ENCODE data around the gene LHX1. TPM values are rescaled to one million over a fixed set of nuclear protein-coding genes. Genes with fewer than 3 reads are reported as not detected.

LHX1 gene
- total RNA-seq, 4 donors from 2014 or later: not detected

DNA sequence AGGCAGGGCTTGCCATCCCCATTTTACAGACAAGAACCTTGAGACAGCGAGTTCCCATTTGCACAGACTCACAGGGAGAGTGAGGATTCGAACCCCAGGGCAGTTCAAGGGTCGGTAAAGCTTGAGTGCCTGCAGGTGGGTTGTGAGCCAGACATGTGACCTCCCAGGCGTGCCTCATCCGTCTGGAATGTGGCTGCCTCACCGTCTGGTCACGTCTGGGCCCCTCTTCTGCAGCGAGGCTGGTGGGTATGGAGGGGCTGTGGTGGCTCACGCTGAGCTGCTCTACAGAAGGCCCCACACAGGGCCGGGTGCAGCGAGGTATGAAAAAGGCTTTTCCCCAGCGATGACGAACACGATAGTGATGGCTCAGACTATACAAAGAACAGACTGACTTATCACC is 35.8 kb upstream of the LHX1 start:
- H3K27ac ChIP-seq: no peak overlapping the region
- H3K27me3 ChIP-seq: no peaks in the 10 kb centered on the region
- intact Hi-C loops (cut with DNase I): no loop called here
- no peaks in the 10 kb centered on the region for H3K36me3 ChIP-seq
- H3K4me1 ChIP-seq: no peaks in the 10 kb centered on the region
- no peak for TF ChIP-seq POLR2A (IDR thresholded peaks at IDR 0.05)
- TF ChIP-seq, protein P1, sequence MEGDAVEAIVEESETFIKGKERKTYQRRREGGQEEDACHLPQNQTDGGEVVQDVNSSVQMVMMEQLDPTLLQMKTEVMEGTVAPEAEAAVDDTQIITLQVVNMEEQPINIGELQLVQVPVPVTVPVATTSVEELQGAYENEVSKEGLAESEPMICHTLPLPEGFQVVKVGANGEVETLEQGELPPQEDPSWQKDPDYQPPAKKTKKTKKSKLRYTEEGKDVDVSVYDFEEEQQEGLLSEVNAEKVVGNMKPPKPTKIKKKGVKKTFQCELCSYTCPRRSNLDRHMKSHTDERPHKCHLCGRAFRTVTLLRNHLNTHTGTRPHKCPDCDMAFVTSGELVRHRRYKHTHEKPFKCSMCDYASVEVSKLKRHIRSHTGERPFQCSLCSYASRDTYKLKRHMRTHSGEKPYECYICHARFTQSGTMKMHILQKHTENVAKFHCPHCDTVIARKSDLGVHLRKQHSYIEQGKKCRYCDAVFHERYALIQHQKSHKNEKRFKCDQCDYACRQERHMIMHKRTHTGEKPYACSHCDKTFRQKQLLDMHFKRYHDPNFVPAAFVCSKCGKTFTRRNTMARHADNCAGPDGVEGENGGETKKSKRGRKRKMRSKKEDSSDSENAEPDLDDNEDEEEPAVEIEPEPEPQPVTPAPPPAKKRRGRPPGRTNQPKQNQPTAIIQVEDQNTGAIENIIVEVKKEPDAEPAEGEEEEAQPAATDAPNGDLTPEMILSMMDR (IDR thresholded peaks at IDR 0.05): no peak
- 24 to 45% methylated on average over 7 to 14 of the region's 14 CpGs for WGBS, 2 donors
- no peaks in the 10 kb centered on the region for H3K9me3 ChIP-seq
- peak in 1 of 2 donors; percentile 2 for DNase-seq
- H3K4me3 ChIP-seq (replicated peaks in 1 of 3): no peak overlapping the region

DNA sequence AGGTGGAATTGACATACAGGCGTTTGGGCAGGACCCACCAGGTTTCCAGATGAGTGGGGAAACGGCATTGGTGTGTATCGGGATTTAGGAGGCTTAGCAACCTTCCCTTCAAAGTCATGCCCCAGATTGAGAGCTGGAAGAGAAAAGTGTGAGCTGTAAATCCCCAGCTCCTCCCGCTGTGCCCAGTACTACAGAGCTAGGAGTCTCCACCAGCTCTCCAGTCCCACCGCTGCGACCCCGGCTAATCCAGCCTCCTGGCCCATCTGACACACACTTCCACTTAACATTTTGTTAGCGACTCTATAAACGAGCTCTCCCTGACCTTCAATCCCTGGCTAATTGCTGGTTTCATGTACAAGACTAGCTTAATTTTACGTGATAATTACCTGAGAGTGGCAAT is 29.9 kb upstream of the LHX1 start:
- 77 to 83% methylated on average over 10 of the region's 10 CpGs for WGBS, 2 donors
- Histone ChIP-seq H3K27me3 (no peaks in the 10 kb centered on the region), H3K9me3 (no peaks in the 10 kb centered on the region), H3K4me1 (no peaks in the 10 kb centered on the region), H3K36me3 (no peaks in the 10 kb centered on the region), H3K27ac (no peak overlapping the region), H3K4me3 (replicated peaks in 1 of 3) (no peak overlapping the region)
- TF ChIP-seq, protein P1 (IDR thresholded peaks at IDR 0.05): no peak
- no peak for TF ChIP-seq POLR2A (IDR thresholded peaks at IDR 0.05)
- DNase-seq: no peak
- intact Hi-C loops (cut with DNase I): no loop called here

DNA sequence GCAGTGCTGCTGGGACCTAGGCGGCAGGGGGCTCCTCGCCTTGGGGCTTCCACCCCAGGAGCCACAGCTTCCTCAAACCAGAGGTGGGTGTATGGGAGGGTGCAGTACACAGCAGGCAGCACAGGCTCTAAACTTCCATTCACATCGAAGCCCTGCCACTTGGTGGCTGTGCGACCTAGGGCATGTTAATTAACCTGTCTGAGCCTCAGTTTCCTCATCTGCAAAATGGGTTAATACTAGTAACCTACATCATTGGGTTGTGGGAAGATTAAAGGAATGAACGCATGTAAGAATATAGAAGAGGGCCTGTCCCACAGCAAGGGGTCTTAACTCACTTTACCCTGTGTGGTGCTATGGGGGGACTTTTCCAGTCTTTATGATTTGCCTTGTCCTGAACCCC is 26.8 kb upstream of the LHX1 start:
- no peak for DNase-seq
- intact Hi-C loops (cut with DNase I): no loop called here
- TF ChIP-seq, protein P1 (IDR thresholded peaks at IDR 0.05): no peak
- TF ChIP-seq POLR2A (IDR thresholded peaks at IDR 0.05): no peak
- WGBS, 2 donors: 84 to 86% methylated on average over 5 of the region's 5 CpGs
- Histone ChIP-seq H3K9me3 (no peaks in the 10 kb centered on the region), H3K4me1 (no peaks in the 10 kb centered on the region), H3K27me3 (peaks cover 4% of the 10 kb centered on the region), H3K27ac (no peak overlapping the region), H3K36me3 (no peaks in the 10 kb centered on the region), H3K4me3 (replicated peaks in 1 of 3) (no peak overlapping the region)

DNA sequence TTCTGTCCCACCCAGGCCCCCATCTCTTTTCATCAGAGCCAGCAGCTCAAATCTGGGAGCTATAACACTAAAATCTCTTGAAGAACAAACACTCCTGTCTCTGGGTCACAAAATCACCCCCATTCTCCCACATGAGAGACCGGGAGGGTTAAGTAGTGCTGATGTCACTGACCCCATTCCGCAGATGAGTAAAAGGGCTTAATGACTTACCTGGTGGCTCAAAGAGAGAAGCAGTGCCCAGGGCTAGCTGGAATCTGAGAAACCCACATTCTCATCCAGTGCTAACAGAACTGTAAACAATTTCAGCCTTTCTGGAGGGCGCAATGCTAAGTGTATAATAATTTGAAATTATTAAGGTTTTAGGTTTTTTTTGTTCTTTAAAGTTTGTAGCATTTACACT is 26.3 kb upstream of the LHX1 start:
- intact Hi-C loops (cut with DNase I): no loop called here
- Histone ChIP-seq H3K4me3 (replicated peaks in 1 of 3) (no peak overlapping the region), H3K9me3 (no peaks in the 10 kb centered on the region), H3K27me3 (peaks cover 4% of the 10 kb centered on the region), H3K4me1 (no peaks in the 10 kb centered on the region), H3K27ac (no peak overlapping the region), H3K36me3 (no peaks in the 10 kb centered on the region)
- WGBS, 2 donors: 74 to 75% methylated on average over 3 of the region's 3 CpGs
- no peak for DNase-seq
- TF ChIP-seq POLR2A (IDR thresholded peaks at IDR 0.05): no peak
- TF ChIP-seq, protein P1 (IDR thresholded peaks at IDR 0.05): no peak

DNA sequence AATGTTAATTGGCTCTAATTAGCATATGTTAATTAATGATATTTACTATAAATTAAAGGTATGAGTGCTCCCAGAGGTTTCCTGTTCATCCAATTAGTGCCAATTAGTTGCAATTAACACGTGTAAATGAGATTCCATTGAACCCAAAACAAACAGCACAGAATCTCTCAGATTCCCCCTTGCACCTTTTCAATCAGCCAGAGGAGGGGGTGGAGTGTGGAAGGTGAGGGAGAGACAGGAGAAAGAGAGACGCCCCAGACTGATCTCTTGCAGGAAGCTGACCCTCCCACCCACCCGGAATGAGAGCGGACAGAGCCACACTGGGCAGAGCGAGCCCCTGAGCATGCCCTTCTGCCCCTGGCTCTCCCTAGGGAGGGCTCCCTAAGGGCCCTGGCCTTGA is 24.1 kb upstream of the LHX1 start:
- Histone ChIP-seq H3K4me1 (no peaks in the 10 kb centered on the region), H3K4me3 (replicated peaks in 1 of 3) (no peak overlapping the region), H3K36me3 (no peaks in the 10 kb centered on the region), H3K9me3 (no peaks in the 10 kb centered on the region), H3K27me3 (peaks cover 4% of the 10 kb centered on the region), H3K27ac (no peak overlapping the region)
- intact Hi-C loops (cut with DNase I): no loop called here
- DNase-seq: no peak
- WGBS, 2 donors: 38 to 48% methylated on average over 5 of the region's 5 CpGs
- TF ChIP-seq POLR2A (IDR thresholded peaks at IDR 0.05): no peak
- TF ChIP-seq, protein P1 (IDR thresholded peaks at IDR 0.05): no peak
